HL-60/S4 (cell line): ENCODE data around the gene USP30.

ENCODE experiments used
- in situ Hi-C: fragments of 300-500 bp; cut with MboI; formaldehyde crosslinking; loops from 2 replicates; pipeline ENCODE4 v1.14.3; 2022; ENCODE audit warnings: low sequenced_read_pairs

USP30 gene

GRCh38 chr12:109120095-109120494 is 67.7 kb downstream of the USP30 start:
- in situ Hi-C loops, result loop anchor here (25.0 kb wide), 1 partner anchor 267 kb away; no protein-coding TSS in a partner anchor

GRCh38 chr12:109120557-109120956 is 68.2 kb downstream of the USP30 start:
- in situ Hi-C loops, result loop anchor here (25.0 kb wide), 1 partner anchor 267 kb away; no protein-coding TSS in a partner anchor

- in situ Hi-C loops, result loop anchor here (25.0 kb wide), 1 partner anchor 266 kb away; no protein-coding TSS in a partner anchor
Observed at GRCh38 chr12:109121346-109121880, 69.0 kb downstream of the USP30 start.

GRCh38 chr12:109124878-109125648 is 72.7 kb downstream of the USP30 start:
- in situ Hi-C loops, result loop anchor here (25.0 kb wide), 1 partner anchor 262 kb away; no protein-coding TSS in a partner anchor

GRCh38 chr12:109125791-109126190 is 73.4 kb downstream of the USP30 start:
- in situ Hi-C loops, result no loop called here

- in situ Hi-C loops, result no loop called here
Observed at GRCh38 chr12:109126784-109127183, 74.4 kb downstream of the USP30 start.

- in situ Hi-C loops, result no loop called here
Observed at GRCh38 chr12:109127533-109128242, 75.3 kb downstream of the USP30 start.

GRCh38 chr12:109130297-109131153 is 78.1 kb downstream of the USP30 start:
- in situ Hi-C loops, result no loop called here

- in situ Hi-C loops, result no loop called here
Observed at GRCh38 chr12:109131154-109132050, 79.0 kb downstream of the USP30 start.

GRCh38 chr12:109134186-109134917 is 82.0 kb downstream of the USP30 start:
- in situ Hi-C loops, result no loop called here

- in situ Hi-C loops, result no loop called here
Observed at GRCh38 chr12:109137055-109137454, 84.7 kb downstream of the USP30 start.
